HG03103 (cell line): Measurements from ENCODE around the gene FNDC1.
"Not testable (repeated sequence)": the region's sequence is repeated elsewhere in the genome, so short reads cannot be mapped to it uniquely, and the experiment has no call there.

Experiments used
- ATAC-seq: cut with Tn5 transposase; IDR thresholded peaks from one replicate; pipeline ENCODE4 v1.9.1; 2021; ENCODE audit warnings: low read depth; ENCODE audit not compliant: unreplicated experiment

FNDC1 gene

DNA sequence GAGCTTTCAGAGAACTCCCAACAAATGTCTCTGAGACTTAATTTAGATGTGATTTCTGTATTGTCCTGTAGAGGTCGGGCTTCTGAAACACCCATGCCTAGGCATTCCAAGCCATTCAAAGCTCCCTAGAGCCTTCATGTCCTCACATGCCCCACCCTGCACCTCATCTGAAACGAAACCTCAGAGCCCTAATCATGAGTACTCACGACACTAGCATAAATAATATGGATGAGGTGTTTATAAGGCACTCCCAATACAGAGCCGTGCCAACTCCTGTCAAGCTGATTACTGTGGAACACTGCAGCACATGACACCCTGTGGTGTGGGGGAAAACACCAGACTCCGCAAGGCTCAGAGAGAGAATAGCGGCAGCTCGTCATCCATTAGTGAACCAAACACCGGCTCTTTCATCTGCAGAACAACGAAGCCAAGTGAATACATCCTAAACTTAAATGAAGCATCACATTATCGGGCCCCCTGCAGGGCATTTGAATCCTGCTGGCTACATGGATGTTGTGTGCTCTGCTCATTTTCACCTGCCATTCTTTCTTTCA lies 83.8 kb downstream of the FNDC1 start:
- ATAC-seq: no peak

DNA sequence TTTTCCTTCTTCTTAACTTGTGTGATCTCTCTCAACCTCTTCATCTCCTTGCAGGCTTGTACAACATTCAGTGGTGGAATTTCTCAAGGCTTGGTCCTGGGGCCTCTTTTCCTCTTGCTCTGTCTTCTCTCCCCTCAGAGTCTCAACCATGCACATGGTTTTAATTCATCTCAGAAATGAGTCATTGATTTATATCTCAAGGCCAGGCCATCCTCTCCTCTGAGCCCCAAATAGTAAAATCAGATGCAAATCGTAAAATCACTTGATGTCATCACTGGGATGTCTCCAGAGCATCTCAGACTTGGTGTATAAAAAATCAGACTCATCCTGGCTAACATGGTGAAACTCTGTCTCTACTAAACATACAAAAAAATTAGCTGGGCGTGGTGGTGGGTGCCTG lies 85.0 kb downstream of the FNDC1 start:
- ATAC-seq: no peak

GRCh38 chr6:159255434-159255951 lies 86.3 kb downstream of the FNDC1 start:
- ATAC-seq: no peak

DNA sequence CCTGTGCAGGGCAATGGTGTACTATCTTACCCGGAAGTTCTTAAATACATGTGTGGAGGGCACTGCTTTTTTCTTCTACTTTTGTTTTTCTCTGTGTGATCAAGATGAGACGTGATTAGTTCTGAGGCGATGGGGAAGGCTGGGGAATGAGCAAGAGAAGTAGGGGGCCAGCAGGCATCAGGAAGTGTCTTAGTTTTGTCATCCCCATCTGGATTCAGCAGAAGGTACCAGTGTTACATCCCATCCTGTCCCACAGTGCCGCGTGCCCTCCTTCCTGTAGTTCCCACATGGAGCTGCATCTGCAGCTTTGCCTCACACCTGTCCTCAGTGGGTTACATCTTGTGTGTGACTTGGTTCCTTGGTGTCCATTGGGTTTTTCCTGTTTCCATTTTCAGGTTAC lies 86.9 kb downstream of the FNDC1 start:
- ATAC-seq: no peak

- no peak for ATAC-seq
Observed at GRCh38 chr6:159257846-159258245, 88.6 kb downstream of the FNDC1 start.

GRCh38 chr6:159259441-159260125 lies 90.4 kb downstream of the FNDC1 start:
- no peak for ATAC-seq

DNA sequence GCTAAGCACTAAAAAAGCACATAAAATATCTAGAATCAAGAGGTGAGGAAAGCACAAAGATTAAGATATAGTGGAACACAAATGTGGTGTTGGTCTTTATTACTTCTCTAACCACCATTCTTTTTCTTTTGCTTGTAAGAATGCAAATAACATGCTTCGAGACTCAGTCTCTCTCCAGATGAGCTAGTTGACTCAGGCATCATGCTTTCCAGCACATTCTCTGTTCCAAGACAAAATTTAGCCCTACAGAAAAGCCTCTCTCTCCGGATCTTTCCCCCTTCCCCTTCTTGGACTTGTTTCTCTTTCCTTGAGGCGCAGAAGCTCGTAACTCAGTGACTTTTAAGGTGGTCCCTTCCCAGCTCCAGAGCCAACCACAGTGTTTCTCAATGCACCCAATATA lies 91.0 kb downstream of the FNDC1 start:
- no peak for ATAC-seq

DNA sequence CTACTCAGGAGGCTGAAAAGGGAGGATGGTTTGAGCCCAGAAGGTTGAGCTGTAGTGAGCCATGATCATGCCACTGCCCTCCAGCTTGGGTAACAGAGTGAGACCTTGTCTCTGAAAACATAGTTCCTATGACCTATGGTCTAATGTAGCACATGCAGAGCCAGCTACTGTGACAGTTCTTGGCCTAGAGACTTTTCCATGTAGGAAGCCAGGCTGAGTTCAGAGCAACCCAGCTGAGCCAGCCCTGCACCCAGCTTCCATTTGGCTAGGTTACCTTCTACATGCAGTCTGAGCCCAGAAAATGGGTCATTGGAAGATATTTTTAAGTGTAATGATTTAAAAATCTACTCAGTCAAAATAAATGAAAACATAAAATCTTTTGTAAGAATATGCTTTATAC lies 92.8 kb downstream of the FNDC1 start:
- no peak for ATAC-seq

GRCh38 chr6:159262586-159262985 lies 93.4 kb downstream of the FNDC1 start:
- no peak for ATAC-seq

GRCh38 chr6:159267165-159267564 lies 98.0 kb downstream of the FNDC1 start:
- ATAC-seq: no peak

- ATAC-seq: no peak
Observed at GRCh38 chr6:159268511-159268910, 99.3 kb downstream of the FNDC1 start.

GRCh38 chr6:159271257-159271656 lies 102.1 kb downstream of the FNDC1 start:
- no peak for ATAC-seq

- no peak for ATAC-seq
Observed at GRCh38 chr6:159278626-159279025, 109.4 kb downstream of the FNDC1 start.

- ATAC-seq: no peak
Observed at GRCh38 chr6:159279790-159280277, 110.6 kb downstream of the FNDC1 start.

- no peak for ATAC-seq
Observed at GRCh38 chr6:159282421-159282820, 113.2 kb downstream of the FNDC1 start.

DNA sequence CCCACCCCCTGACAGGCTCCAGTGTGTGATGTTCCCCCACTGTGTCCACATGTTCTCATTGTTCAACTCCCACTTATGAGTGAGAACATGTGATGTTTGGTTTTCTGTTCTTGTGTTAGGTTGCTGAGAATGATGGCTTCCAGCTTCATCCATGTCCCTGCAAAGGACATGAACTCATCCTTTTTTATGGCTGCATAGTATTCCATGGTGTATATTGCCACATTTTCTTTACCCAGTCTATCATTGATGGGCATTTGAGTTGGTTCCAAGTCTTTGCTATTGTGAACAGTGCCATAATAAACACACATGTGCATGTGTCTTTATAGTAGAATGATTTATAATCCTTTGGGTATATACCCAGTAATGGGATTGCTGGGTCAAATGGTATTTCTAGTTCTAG lies 115.5 kb downstream of the FNDC1 start:
- not testable (repeated sequence) for ATAC-seq

DNA sequence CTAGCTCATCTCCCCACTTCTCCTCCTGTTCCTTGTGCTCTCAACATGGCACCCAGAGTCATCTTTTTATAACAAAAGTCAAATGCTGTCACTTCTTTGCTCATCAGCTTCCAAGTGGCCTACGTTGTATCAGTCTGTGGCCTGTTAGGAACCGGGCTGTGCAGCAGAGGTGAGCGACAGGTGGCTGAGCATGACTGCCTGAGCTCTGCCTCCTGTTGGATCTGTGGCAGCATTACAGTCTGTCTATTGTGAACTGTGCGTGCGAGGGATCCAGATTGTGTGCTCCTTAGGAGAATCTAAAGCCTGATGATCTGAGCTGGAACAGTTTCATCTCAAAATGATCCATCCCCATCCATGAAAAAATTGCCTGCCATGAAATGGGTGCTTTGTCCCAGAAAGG lies 129.6 kb downstream of the FNDC1 start:
- ATAC-seq: no peak

GRCh38 chr6:159299566-159299965 lies 130.4 kb downstream of the FNDC1 start:
- ATAC-seq: no peak

DNA sequence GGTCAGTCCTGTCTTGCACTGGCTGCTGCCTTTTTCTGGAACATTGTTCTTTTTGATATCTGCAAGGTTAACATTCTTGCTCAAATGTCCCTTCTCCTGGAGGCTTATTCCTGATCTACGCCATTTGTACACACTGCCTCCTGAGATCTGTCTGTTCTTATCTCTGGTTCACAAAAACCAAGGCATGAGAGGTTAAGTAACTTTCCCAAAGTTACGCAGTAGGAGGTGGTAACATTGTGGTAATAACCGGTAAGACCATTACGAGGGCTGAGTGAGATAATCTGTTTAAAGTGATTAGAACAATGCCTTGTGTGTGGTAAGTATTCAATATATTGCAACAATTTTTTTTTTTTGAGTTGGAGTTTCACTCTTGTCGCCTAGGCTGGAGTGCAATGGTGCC lies 132.1 kb downstream of the FNDC1 start:
- no peak for ATAC-seq

GRCh38 chr6:159301810-159302593 lies 132.8 kb downstream of the FNDC1 start:
- ATAC-seq: no peak

GRCh38 chr6:159302594-159302992 lies 133.4 kb downstream of the FNDC1 start:
- no peak for ATAC-seq
